Ishikawa (cell line): ENCODE results near the gene CDC42EP1.

Source experiments
- CEBPB ChIP-seq: IDR thresholded peaks from 2 replicates; pipeline ENCODE4 v1.6.1; 2012
- CREB1 ChIP-seq: IDR thresholded peaks from 2 replicates; pipeline ENCODE4 v1.6.1; 2012; ENCODE audit warnings: low read depth
- EGR1 ChIP-seq: IDR thresholded peaks from 2 replicates; pipeline ENCODE4 v1.6.1; 2012
- EP300 ChIP-seq: IDR thresholded peaks from 2 replicates; pipeline ENCODE4 v1.6.1; 2012; ENCODE audit warnings: borderline replicate concordance
- FOXM1 ChIP-seq: IDR thresholded peaks from 2 replicates; pipeline ENCODE4 v1.6.1; 2012; ENCODE audit warnings: low read depth, borderline replicate concordance
- MAX ChIP-seq: IDR thresholded peaks from 2 replicates; pipeline ENCODE4 v1.6.1; 2012
- NFIC ChIP-seq: IDR thresholded peaks from 2 replicates; pipeline ENCODE4 v1.6.1; 2012
- RAD21 ChIP-seq: IDR thresholded peaks from 2 replicates; pipeline ENCODE4 v1.6.1; 2012; ENCODE audit warnings: low read depth
- REST ChIP-seq: IDR thresholded peaks from 2 replicates; pipeline ENCODE4 v1.6.1; 2012; ENCODE audit warnings: low read depth, mild to moderate bottlenecking
- TAF1 ChIP-seq: IDR thresholded peaks from 2 replicates; pipeline ENCODE4 v1.6.1; 2012; ENCODE audit warnings: low read depth, mild to moderate bottlenecking
- TCF12 ChIP-seq: IDR thresholded peaks from 2 replicates; pipeline ENCODE4 v1.6.1; 2012; ENCODE audit warnings: low read depth
- TEAD4 ChIP-seq: IDR thresholded peaks from 2 replicates; pipeline ENCODE4 v1.6.1; 2012
- USF1 ChIP-seq: IDR thresholded peaks from 2 replicates; pipeline ENCODE4 v1.6.1; 2012
- YY1 ChIP-seq: IDR thresholded peaks from 2 replicates; pipeline ENCODE4 v1.6.1; 2012; ENCODE audit warnings: low read depth
- ZBTB7A ChIP-seq: IDR thresholded peaks from 2 replicates; pipeline ENCODE4 v1.6.1; 2012; ENCODE audit warnings: low read depth

Gene CDC42EP1

DNA sequence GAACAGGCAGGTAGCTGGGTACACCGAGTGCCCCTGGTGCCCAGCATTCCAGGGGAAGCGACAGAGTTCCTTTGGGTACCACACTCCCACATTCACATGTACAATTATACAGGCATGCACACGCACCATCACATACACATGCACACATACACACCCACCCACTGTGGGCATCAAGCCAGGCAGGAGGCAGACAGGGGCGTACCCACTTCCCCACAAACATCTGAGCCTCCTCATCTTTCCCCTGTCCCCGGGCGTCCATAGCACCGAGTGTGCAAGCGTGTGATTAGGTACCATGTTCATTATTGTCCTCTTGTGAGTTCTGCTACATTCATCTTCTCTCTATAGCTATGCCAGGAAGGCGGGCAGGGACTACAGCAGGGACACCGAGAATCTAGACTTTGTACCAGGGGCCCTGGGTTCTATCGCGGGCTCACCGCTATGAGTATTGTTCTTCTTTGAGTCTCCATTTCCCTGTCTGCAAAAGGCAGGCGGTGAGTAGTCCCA lies 39.0 kb upstream of the CDC42EP1 start:
- no peak for TF ChIP-seq RAD21
- TF ChIP-seq REST = no peak
- no peak for TF ChIP-seq FOXM1
- TF ChIP-seq CEBPB = no peak
- TF ChIP-seq USF1 = no peak
- TF ChIP-seq NFIC = no peak
- no peak for TF ChIP-seq TCF12
- no peak for TF ChIP-seq ZBTB7A
- no peak for TF ChIP-seq MAX
- TF ChIP-seq EGR1 = no peak
- TF ChIP-seq YY1 = no peak
- no peak for TF ChIP-seq CREB1
- no peak for TF ChIP-seq TAF1
- TF ChIP-seq EP300 = no peak
- no peak for TF ChIP-seq TEAD4

DNA sequence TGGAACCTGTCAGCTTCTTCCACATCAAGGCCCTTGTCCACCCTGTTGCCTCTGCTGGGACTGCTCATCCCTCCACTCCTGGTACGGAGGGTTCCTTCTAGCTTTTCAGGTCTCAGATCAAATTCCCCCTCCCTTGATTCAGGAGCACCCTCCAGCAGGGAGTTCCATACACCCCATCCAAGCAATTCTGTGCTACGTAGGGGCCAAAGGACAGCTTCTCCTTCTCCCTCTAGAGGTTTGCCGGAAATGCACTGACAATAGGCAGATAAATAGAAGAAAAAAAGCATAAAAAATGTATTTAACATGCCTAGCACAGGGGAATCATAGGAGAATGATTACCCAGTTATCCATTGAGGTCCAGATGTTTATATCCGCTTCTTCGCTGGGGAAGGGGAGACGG lies 37.8 kb upstream of the CDC42EP1 start:
- TF ChIP-seq NFIC (no peak), USF1 (no peak)

- TF ChIP-seq ZBTB7A = peak; percentile 49; the same call in 1 of the 2 replicates
- TF ChIP-seq CREB1 = no peak
- peak; percentile 60; the same call in 1 of the 2 replicates for TF ChIP-seq EP300
- TF ChIP-seq REST = no peak
- TF ChIP-seq TEAD4 = peak; percentile 62; the same call in 1 of the 2 replicates
- TF ChIP-seq EGR1 = peak; percentile 64
- peak; percentile 28; the same call in 1 of the 2 replicates for TF ChIP-seq TAF1
- TF ChIP-seq FOXM1 = no peak
- TF ChIP-seq TCF12 = peak; percentile 66
Measured at GRCh38 chr22:37525073-37525745, 35.1 kb upstream of the CDC42EP1 start.

DNA sequence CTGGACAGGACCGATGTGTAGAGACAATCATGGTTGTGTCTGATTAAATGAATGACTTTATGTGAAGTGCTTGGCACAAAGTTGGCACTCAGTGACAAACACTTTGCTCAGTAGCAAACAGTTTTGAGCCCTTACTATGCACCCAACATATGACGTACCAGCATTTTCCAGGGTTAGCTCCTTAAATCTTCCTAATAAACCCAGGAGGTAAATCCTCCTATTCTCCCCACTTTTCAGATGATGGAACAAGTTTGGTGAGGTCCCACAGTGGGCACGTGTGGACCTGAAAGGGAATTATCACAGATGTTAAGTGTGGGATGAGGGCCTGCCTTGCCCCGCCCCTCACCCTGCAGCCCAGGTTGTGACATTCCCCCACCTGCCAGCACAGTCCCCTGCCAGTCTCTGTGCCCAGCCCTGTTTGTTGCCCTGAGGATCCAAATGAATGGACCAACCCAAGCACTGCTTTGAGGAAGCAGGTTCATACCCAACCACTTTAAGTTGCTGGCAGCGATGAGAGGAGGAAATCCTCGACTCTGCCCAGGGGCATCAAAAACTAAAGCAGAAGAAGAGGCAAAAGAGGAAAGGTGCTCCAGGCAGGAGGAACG lies 34.4 kb upstream of the CDC42EP1 start:
- TF ChIP-seq YY1 (no peak), REST (no peak), MAX (no peak), TAF1 (no peak), NFIC (no peak), EP300 (no peak), CREB1 (no peak), USF1 (no peak), CEBPB (no peak), ZBTB7A (no peak), EGR1 (no peak), RAD21 (no peak), TEAD4 (no peak)
